ENCODE measurements around the gene FGF3.

The FGF3 gene

GRCh38 chr11:69818603-69819441 lies at the start of gene FGF3:
TSS of gene FGF3 (minus strand) at chr11:69819416. CDS start at chr11:69818933, 483 bp downstream.
- DNase-seq (ENCODE audit: low spot score): no peak

- DNase-seq (ENCODE audit: low spot score): no peak
Observed at GRCh38 chr11:69868871-69869270, 49.7 kb upstream of the FGF3 start.

GRCh38 chr11:69868006-69868810 lies 49.0 kb upstream of the FGF3 start:
- no peak for DNase-seq (ENCODE audit: low spot score)

GRCh38 chr11:69867076-69868005 lies 48.1 kb upstream of the FGF3 start:
- DNase-seq (ENCODE audit: low spot score): no peak

- DNase-seq (ENCODE audit: low spot score): no peak
Observed at GRCh38 chr11:69866648-69867047, 47.4 kb upstream of the FGF3 start.

- no peak for DNase-seq (ENCODE audit: low spot score)
Observed at GRCh38 chr11:69865707-69866106, 46.5 kb upstream of the FGF3 start.

GRCh38 chr11:69864686-69865661 lies 45.8 kb upstream of the FGF3 start:
- DNase-seq (ENCODE audit: low spot score): no peak

GRCh38 chr11:69863544-69864200 lies 44.5 kb upstream of the FGF3 start:
- DNase-seq (ENCODE audit: low spot score): no peak

GRCh38 chr11:69862797-69863543 lies 43.8 kb upstream of the FGF3 start:
- no peak for DNase-seq (ENCODE audit: low spot score)

- DNase-seq (ENCODE audit: low spot score): no peak
Observed at GRCh38 chr11:69862331-69862771, 43.1 kb upstream of the FGF3 start.

GRCh38 chr11:69861901-69862300 lies 42.7 kb upstream of the FGF3 start:
- no peak for DNase-seq (ENCODE audit: low spot score)

- no peak for DNase-seq (ENCODE audit: low spot score)
Observed at GRCh38 chr11:69860796-69861445, 41.7 kb upstream of the FGF3 start.

GRCh38 chr11:69860244-69860643 lies 41.0 kb upstream of the FGF3 start:
- no peak for DNase-seq (ENCODE audit: low spot score)

GRCh38 chr11:69859275-69859934 lies 40.2 kb upstream of the FGF3 start:
- DNase-seq (ENCODE audit: low spot score): no peak

- DNase-seq (ENCODE audit: low spot score): no peak
Observed at GRCh38 chr11:69855421-69855820, 36.2 kb upstream of the FGF3 start.

GRCh38 chr11:69854713-69855112 lies 35.5 kb upstream of the FGF3 start:
- no peak for DNase-seq (ENCODE audit: low spot score)

- no peak for DNase-seq (ENCODE audit: low spot score)
Observed at GRCh38 chr11:69852056-69852455, 32.8 kb upstream of the FGF3 start.

- no peak for DNase-seq (ENCODE audit: low spot score)
Observed at GRCh38 chr11:69848201-69848600, 29.0 kb upstream of the FGF3 start.

Measured in COLO829 (cell line).